Measurements from ENCODE around the gene SLC37A1. TPM values are rescaled to one million over a fixed set of nuclear protein-coding genes. Genes with fewer than 3 reads are reported as not detected.

Gene SLC37A1
- total RNA-seq, 1 experiment from 2014 or later = 38.3 TPM

- no peak for ATAC-seq
- H3K27ac ChIP-seq (ENCODE audit: low read length) = no peak overlapping the region
- H3K36me3 ChIP-seq (ENCODE audit: low read depth, low read length) = peaks cover 16% of the 10 kb centered on the region; the same call in 1 of the 2 replicates
- no peak for DNase-seq
- no peaks in the 10 kb centered on the region for H3K4me1 ChIP-seq (ENCODE audit: insufficient read depth, low read length)
- H3K9me2 ChIP-seq (replicated peaks; ENCODE audit: low read length) = no peaks in the 10 kb centered on the region
- TF ChIP-seq CTCF (conservative IDR thresholded peaks at IDR 0.05; ENCODE audit: low read depth, low read length) (no peak), EZH2 (IDR thresholded peaks at IDR 0.05; ENCODE audit: low read length, unreplicated experiment) (no peak), EZH2phosphoT487 (IDR thresholded peaks at IDR 0.05; ENCODE audit: borderline replicate concordance, low read length) (no peak)
- no peaks in the 10 kb centered on the region for H3K9me3 ChIP-seq (ENCODE audit: low read length)
- POLR2A ChIA-PET (ENCODE audit: unreplicated experiment) = interaction anchor here (0.8 kb wide), 1 partner anchor 160 kb away, joined by 3 read pairs; no protein-coding TSS in a partner anchor
- no peak overlapping the region for H2AFZ ChIP-seq (ENCODE audit: low read length)
- no peak overlapping the region for H3K4me3 ChIP-seq (ENCODE audit: low read length)
- H4K20me1 ChIP-seq (ENCODE audit: low read length) = no peaks in the 10 kb centered on the region
- no peaks in the 10 kb centered on the region for H3K79me2 ChIP-seq (ENCODE audit: low read length)
- intact Hi-C loops (cut with micrococcal nuclease) = no loop called here
- no peak overlapping the region for H3K4me2 ChIP-seq (ENCODE audit: low read length)
- no TSS peak for BruUV-seq (replicated peaks)
- H3K27me3 ChIP-seq (ENCODE audit: low read length) = no peaks in the 10 kb centered on the region
- no peaks in the 10 kb centered on the region for H3F3A ChIP-seq (ENCODE audit: low read length, unreplicated experiment)
- no peak overlapping the region for H3K9ac ChIP-seq (ENCODE audit: low read length)
- CTCF ChIA-PET = no interaction called here
Observed at GRCh38 chr21:42572906-42573495, 59.3 kb downstream of the SLC37A1 start.

DNA sequence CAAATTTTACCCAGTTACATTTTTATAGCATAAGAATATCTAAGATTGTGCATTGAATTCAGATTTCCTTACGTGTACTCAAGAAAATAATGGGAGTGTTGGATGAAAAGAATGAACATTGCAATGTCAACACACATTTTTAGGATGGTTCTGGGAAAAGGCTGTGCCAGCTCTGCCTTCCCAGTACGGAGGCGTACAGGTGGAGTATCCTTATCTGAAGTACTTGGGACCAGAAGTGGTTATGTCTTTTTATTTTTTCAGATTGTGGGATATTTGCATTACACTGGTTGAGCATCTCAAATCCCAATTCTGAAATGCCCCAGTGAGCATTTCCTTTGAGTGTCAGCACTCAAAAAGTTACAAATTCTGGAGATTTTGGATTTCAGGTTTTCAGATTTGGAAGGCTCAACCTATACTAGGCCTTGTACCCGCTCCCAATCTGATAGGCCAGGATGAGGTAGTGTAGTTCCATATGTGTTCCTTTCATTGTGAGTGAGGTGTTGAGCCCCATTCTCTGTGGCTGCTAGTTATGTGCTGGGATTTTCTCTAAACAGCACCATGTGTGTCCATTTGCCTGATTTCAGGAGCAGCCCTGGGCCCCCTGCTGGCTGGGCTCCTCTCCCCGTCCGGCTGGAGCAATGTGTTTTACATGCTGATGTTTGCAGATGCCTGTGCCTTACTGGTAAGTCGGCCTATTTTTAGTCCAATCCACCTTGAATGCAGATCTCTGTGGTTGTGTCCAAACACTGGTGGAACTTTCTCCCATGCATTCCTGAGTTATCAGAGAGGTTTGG lies 60.8 kb downstream of the SLC37A1 start:
- no peak for DNase-seq
- Histone ChIP-seq H3F3A (ENCODE audit: low read length, unreplicated experiment) (no peaks in the 10 kb centered on the region), H3K4me3 (ENCODE audit: low read length) (no peak overlapping the region), H3K79me2 (ENCODE audit: low read length) (no peaks in the 10 kb centered on the region), H3K4me1 (ENCODE audit: insufficient read depth, low read length) (no peaks in the 10 kb centered on the region), H3K9me2 (replicated peaks; ENCODE audit: low read length) (no peaks in the 10 kb centered on the region), H3K36me3 (ENCODE audit: low read depth, low read length) (peaks cover 12% of the 10 kb centered on the region; the same call in 1 of the 2 replicates), H2AFZ (ENCODE audit: low read length) (no peak overlapping the region), H3K27me3 (ENCODE audit: low read length) (no peaks in the 10 kb centered on the region), H3K27ac (ENCODE audit: low read length) (no peak overlapping the region), H3K4me2 (ENCODE audit: low read length) (no peak overlapping the region), H4K20me1 (ENCODE audit: low read length) (no peaks in the 10 kb centered on the region), H3K9me3 (ENCODE audit: low read length) (no peaks in the 10 kb centered on the region), H3K9ac (ENCODE audit: low read length) (no peak overlapping the region)
- peak; percentile 27; the same call in 1 of the 2 replicates for ATAC-seq
- intact Hi-C loops (cut with micrococcal nuclease) = no loop called here
- ChIA-PET POLR2A (ENCODE audit: unreplicated experiment) (no interaction called here), CTCF (interaction anchor here (0.6 kb wide), 1 partner anchor 200 kb away, joined by 3 read pairs; no protein-coding TSS in a partner anchor)
- TF ChIP-seq CTCF (conservative IDR thresholded peaks at IDR 0.05; ENCODE audit: low read depth, low read length) (peak; percentile 62), EZH2phosphoT487 (IDR thresholded peaks at IDR 0.05; ENCODE audit: borderline replicate concordance, low read length) (no peak)
- no TSS peak for BruUV-seq (replicated peaks)

GRCh38 chr21:42575111-42575510 lies 61.5 kb downstream of the SLC37A1 start:
- H3K4me1 ChIP-seq (ENCODE audit: insufficient read depth, low read length) = no peaks in the 10 kb centered on the region
- no peak overlapping the region for H3K27ac ChIP-seq (ENCODE audit: low read length)
- H3K9ac ChIP-seq (ENCODE audit: low read length) = no peak overlapping the region
- H3K79me2 ChIP-seq (ENCODE audit: low read length) = no peaks in the 10 kb centered on the region
- H2AFZ ChIP-seq (ENCODE audit: low read length) = no peak overlapping the region
- H3K9me2 ChIP-seq (replicated peaks; ENCODE audit: low read length) = no peaks in the 10 kb centered on the region
- POLR2A ChIA-PET (ENCODE audit: unreplicated experiment) = no interaction called here
- no peaks in the 10 kb centered on the region for H3K27me3 ChIP-seq (ENCODE audit: low read length)
- H3K36me3 ChIP-seq (ENCODE audit: low read depth, low read length) = peaks cover 12% of the 10 kb centered on the region; the same call in 1 of the 2 replicates
- intact Hi-C loops (cut with micrococcal nuclease) = no loop called here
- DNase-seq (no peak), ATAC-seq (no peak)
- no peak for TF ChIP-seq EZH2phosphoT487 (IDR thresholded peaks at IDR 0.05; ENCODE audit: borderline replicate concordance, low read length)
- TF ChIP-seq EZH2 (IDR thresholded peaks at IDR 0.05; ENCODE audit: low read length, unreplicated experiment) = no peak
- TF ChIP-seq CTCF (conservative IDR thresholded peaks at IDR 0.05; ENCODE audit: low read depth, low read length) = no peak
- no peak overlapping the region for H3K4me3 ChIP-seq (ENCODE audit: low read length)
- H3K4me2 ChIP-seq (ENCODE audit: low read length) = no peak overlapping the region
- no peaks in the 10 kb centered on the region for H3F3A ChIP-seq (ENCODE audit: low read length, unreplicated experiment)
- CTCF ChIA-PET = interaction anchor here (0.6 kb wide), 1 partner anchor 201 kb away, joined by 3 read pairs; no protein-coding TSS in a partner anchor
- no peaks in the 10 kb centered on the region for H3K9me3 ChIP-seq (ENCODE audit: low read length)
- BruUV-seq (replicated peaks) = no TSS peak
- no peaks in the 10 kb centered on the region for H4K20me1 ChIP-seq (ENCODE audit: low read length)
